Small intestine (tissue), 7 donors: ENCODE measurements around the gene ULBP2. TPM values are rescaled to one million over a fixed set of nuclear protein-coding genes. Genes with fewer than 3 reads are reported as not detected.
A peak's percentile ranks its signal among the peaks of the same experiment; 100 is the strongest.
"Not testable (repeated sequence)": the region's sequence is repeated elsewhere in the genome, so short reads cannot be mapped to it uniquely, and the experiment has no call there.

ENCODE experiments used
- DNase-seq, 2 donors: peaks; one replicate each; pipeline versions ENCODE4 v3.0.0 to v3.0.0-alpha.2; 2013
- FAIRE-seq: peaks from 2 replicates; lab custom pipeline; 2012; peaks lifted over from hg19 to GRCh38; lab: Jason Lieb, UNC
- H3K27ac ChIP-seq, 3 donors: one replicate each; pipeline ENCODE4 v1.5.1; 2013; ENCODE audit warnings: low read length in 2 of 3, mild to moderate bottlenecking in 2 of 3, control low read depth in 1 of 3, inconsistent platforms in 1 of 3, low read depth in 1 of 3, moderate library complexity in 1 of 3
- H3K27me3 ChIP-seq, 3 donors: one replicate each; pipeline ENCODE4 v1.6.1; 2013; ENCODE audit warnings: low read length in 3 of 3, inconsistent platforms in 1 of 3; ENCODE audit not compliant: control insufficient read depth in 3 of 3, insufficient read depth in 3 of 3
- H3K36me3 ChIP-seq, 3 donors: one replicate each; pipeline ENCODE4 v1.6.1; 2013; ENCODE audit warnings: low read length in 3 of 3, inconsistent platforms in 1 of 3, low read depth in 1 of 3, mild to moderate bottlenecking in 1 of 3, moderate library complexity in 1 of 3; ENCODE audit not compliant: control insufficient read depth in 3 of 3, insufficient read depth in 2 of 3
- H3K4me1 ChIP-seq, 3 donors: one replicate each; pipeline ENCODE4 v1.6.1; 2013; ENCODE audit warnings: low read length in 2 of 3, inconsistent platforms in 1 of 3, low read depth in 1 of 3, mild to moderate bottlenecking in 1 of 3, moderate library complexity in 1 of 3; ENCODE audit not compliant: control insufficient read depth in 3 of 3, insufficient read depth in 2 of 3
- H3K4me3 ChIP-seq, 3 donors: one replicate each; pipeline ENCODE4 v1.5.1; 2013; ENCODE audit warnings: low read length in 3 of 3, control low read depth in 1 of 3, inconsistent platforms in 1 of 3, low read depth in 1 of 3, mild to moderate bottlenecking in 1 of 3, moderate library complexity in 1 of 3
- H3K9me3 ChIP-seq, 2 donors: one replicate each; pipeline ENCODE4 v1.6.1; 2013; ENCODE audit warnings: low read depth in 1 of 2, low read length in 1 of 2; ENCODE audit not compliant: control insufficient read depth in 2 of 2, insufficient read depth in 1 of 2
- WGBS, 3 donors: extraction: QIAGEN DNeasy Blood & Tissue Kit; methylation state at CpG; one replicate each; pipeline ENCODE4 v1.1.7; 2013; 5-methylcytosine and 5-hydroxymethylcytosine counted together
- polyA plus RNA-seq, 4 donors: library from polyadenylated mRNA; stranded (reverse) in 3 of 4; unstranded in 1 of 4; fragments of 200-250 nt in 3 of 4; fragments of 120-200 nt in 1 of 4; gene quantifications; one replicate each; pipeline versions ENCODE4 v1.2.1 to v1.2.3, GENCODE V29; 2013
- donor health status: healthy with polysubstance abuse.
- donor health status: control.
- donor health status: control.
- donor health status: Bipolar disorder and iron deficiency.
- donor health status: healthy.

Gene ULBP2
- polyA plus RNA-seq, 4 donors: 0.10 to 0.30 TPM; not detected in 2

- DNase-seq, FAIRE-seq, H3K36me3 ChIP-seq, H3K27ac ChIP-seq, H3K9me3 ChIP-seq, H3K4me3 ChIP-seq: not testable (repeated sequence)
- Histone ChIP-seq H3K4me1 (peaks cover 0 to 11% (median 4%) of the 10 kb centered on the region in 3 donors), H3K27me3 (peaks cover 0 to 65% (median 18%) of the 10 kb centered on the region in 3 donors)
- WGBS, 3 donors: 68 to 76% (median 70%) methylated on average over 3 to 5 of the region's 6 CpGs
These were observed 3.5 kb downstream of the ULBP2 start for GRCh38 chr6:149945276-149945675.

- not testable (repeated sequence) for FAIRE-seq
These were observed 4.8 kb downstream of the ULBP2 start for GRCh38 chr6:149946631-149947030.

GRCh38 chr6:149947533-149947932 is 5.7 kb downstream of the ULBP2 start:
- not testable (repeated sequence) for H3K27ac ChIP-seq, H3K4me1 ChIP-seq, H3K9me3 ChIP-seq, FAIRE-seq, H3K36me3 ChIP-seq, H3K4me3 ChIP-seq, DNase-seq
- no CpG with 5 or more reads among the region's 1 CpG for WGBS, 3 donors
- H3K27me3 ChIP-seq: peaks cover 0 to 64% (median 17%) of the 10 kb centered on the region in 3 donors

More at GRCh38 chr6:149946631-149947030, 4.8 kb downstream of the ULBP2 start:
- peaks cover 0 to 64% (median 19%) of the 10 kb centered on the region in 3 donors for H3K27me3 ChIP-seq
- not testable (repeated sequence) for DNase-seq, H3K4me3 ChIP-seq, H3K9me3 ChIP-seq, H3K4me1 ChIP-seq, H3K36me3 ChIP-seq, H3K27ac ChIP-seq
- WGBS, 3 donors: 43 to 59% (median 58%) methylated on average over 7 of the region's 7 CpGs

GRCh38 chr6:149948011-149948410 is 6.2 kb downstream of the ULBP2 start:
- 64 to 74% (median 73%) methylated on average over 1 of the region's 1 CpG for WGBS, 3 donors
- FAIRE-seq (no peak), DNase-seq (no peak)
- peaks cover 0 to 63% (median 20%) of the 10 kb centered on the region in 3 donors for H3K27me3 ChIP-seq
- H3K9me3 ChIP-seq: no peaks in the 10 kb centered on the region
- H3K36me3 ChIP-seq: no peaks in the 10 kb centered on the region
- H3K4me3 ChIP-seq: no peak overlapping the region
- no peaks in the 10 kb centered on the region for H3K4me1 ChIP-seq
- H3K27ac ChIP-seq: no peak overlapping the region

GRCh38 chr6:149948616-149949015 is 6.8 kb downstream of the ULBP2 start:
- peaks cover 0 to 61% (median 22%) of the 10 kb centered on the region in 3 donors for H3K27me3 ChIP-seq
- no peak overlapping the region for H3K27ac ChIP-seq
- H3K4me1 ChIP-seq: no peaks in the 10 kb centered on the region
- H3K4me3 ChIP-seq: no peak overlapping the region
- H3K36me3 ChIP-seq: no peaks in the 10 kb centered on the region
- FAIRE-seq (no peak), DNase-seq (no peak)
- WGBS, 3 donors: 67 to 80% (median 78%) methylated on average over 5 of the region's 5 CpGs
- H3K9me3 ChIP-seq: no peaks in the 10 kb centered on the region

GRCh38 chr6:149950423-149950822 is 8.6 kb downstream of the ULBP2 start:
- DNase-seq (peak; percentile 28 to 62), FAIRE-seq (no peak)
- H3K4me1 ChIP-seq: no peaks in the 10 kb centered on the region
- H3K4me3 ChIP-seq: no peak overlapping the region
- H3K9me3 ChIP-seq: no peaks in the 10 kb centered on the region
- H3K27ac ChIP-seq: no peak overlapping the region
- H3K27me3 ChIP-seq: peaks cover 0 to 68% (median 22%) of the 10 kb centered on the region in 3 donors
- no peaks in the 10 kb centered on the region for H3K36me3 ChIP-seq
- WGBS, 3 donors: 8 to 38% (median 24%) methylated on average over 8 of the region's 8 CpGs

GRCh38 chr6:149951096-149951495 is 9.3 kb downstream of the ULBP2 start:
- H3K4me1 ChIP-seq: no peaks in the 10 kb centered on the region
- FAIRE-seq (no peak), DNase-seq (no peak)
- 68 to 75% (median 71%) methylated on average over 9 of the region's 9 CpGs for whole genome bisulfite sequencing, 3 donors
- H3K27ac ChIP-seq: no peak overlapping the region
- H3K27me3 ChIP-seq: peaks cover 0 to 74% (median 26%) of the 10 kb centered on the region in 3 donors
- no peaks in the 10 kb centered on the region for H3K9me3 ChIP-seq
- H3K4me3 ChIP-seq: no peak overlapping the region
- H3K36me3 ChIP-seq: no peaks in the 10 kb centered on the region

- no peak overlapping the region for H3K27ac ChIP-seq
- H3K27me3 ChIP-seq: peaks cover 0 to 72% (median 24%) of the 10 kb centered on the region in 3 donors
- no peak for FAIRE-seq
- no peaks in the 10 kb centered on the region for H3K4me1 ChIP-seq
- no peaks in the 10 kb centered on the region for H3K9me3 ChIP-seq
- H3K4me3 ChIP-seq: no peak overlapping the region
- DNase-seq: no peak
- no peaks in the 10 kb centered on the region for H3K36me3 ChIP-seq
- WGBS, 3 donors: 71 to 96% (median 76%) methylated on average over 3 of the region's 3 CpGs
These were observed 9.8 kb downstream of the ULBP2 start for GRCh38 chr6:149951626-149952025.

GRCh38 chr6:149953390-149953789 is 11.6 kb downstream of the ULBP2 start:
- H3K4me1 ChIP-seq, FAIRE-seq, H3K36me3 ChIP-seq, DNase-seq, H3K9me3 ChIP-seq, H3K4me3 ChIP-seq, H3K27ac ChIP-seq: not testable (repeated sequence)
- peaks cover 0 to 68% (median 22%) of the 10 kb centered on the region in 3 donors for H3K27me3 ChIP-seq
- 17 to 28% (median 25%) methylated on average over 2 of the region's 2 CpGs for WGBS, 3 donors
